Measurements from ENCODE around the gene CDK19.
"Not testable (repeated sequence)": the region's sequence is repeated elsewhere in the genome, so short reads cannot be mapped to it uniquely, and the experiment has no call there.

CDK19 gene

DNA sequence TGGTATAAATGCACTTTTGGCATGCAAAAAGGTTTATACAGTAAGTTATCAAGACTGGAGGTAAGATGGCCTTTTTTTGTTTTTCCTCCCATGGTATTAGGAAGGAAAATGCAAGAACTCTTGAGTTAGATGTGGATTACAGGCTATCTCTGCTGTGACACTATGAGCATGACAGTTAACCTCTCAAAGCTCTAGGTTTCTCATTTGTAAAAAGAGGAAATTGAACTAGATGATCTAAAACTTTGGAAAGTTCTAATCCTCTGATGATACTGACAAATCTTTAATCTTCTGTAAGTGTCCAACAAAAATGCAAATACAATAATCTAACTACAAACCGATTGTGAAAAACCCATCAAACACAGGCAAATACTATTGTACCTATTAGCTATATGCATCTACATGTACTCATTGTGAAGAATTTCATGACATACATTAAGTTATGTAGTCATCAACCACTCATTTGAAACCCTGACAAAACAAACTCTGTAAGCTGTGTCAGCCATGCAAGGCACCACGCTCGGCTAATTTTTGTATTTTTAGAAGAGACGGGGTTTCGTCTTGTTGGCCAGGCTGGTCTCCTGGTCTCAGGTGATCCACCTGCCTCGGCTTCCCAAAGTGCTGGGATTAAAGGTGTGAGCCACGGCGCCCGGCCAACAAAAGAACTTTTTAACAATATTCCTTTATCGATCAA lies 4.2 kb downstream of the CDK19 start:
- no peak overlapping the region for H2BK5ac ChIP-seq (ENCODE audit: low read length)
- no peak overlapping the region for H3K14ac ChIP-seq (ENCODE audit: low read length)
- H3K27ac ChIP-seq (replicated peaks; ENCODE audit: low read length), result no peak overlapping the region
- H2BK120ac ChIP-seq (ENCODE audit: low read depth, low read length), result no peak overlapping the region
- H3K4me2 ChIP-seq (ENCODE audit: insufficient read depth, low read length, poor library complexity, severe bottlenecking), result no peak overlapping the region
- no peak overlapping the region for H4K91ac ChIP-seq (ENCODE audit: low read depth, low read length, poor library complexity)
- no peak for DNase-seq (ENCODE audit: low spot score)
- H3K4me3 ChIP-seq (ENCODE audit: low read length in 2 of 2), result no peak overlapping the region
- H3K9ac ChIP-seq (ENCODE audit: low read depth, low read length, poor library complexity), result no peak overlapping the region
- H2AFZ ChIP-seq (ENCODE audit: low read length), result no peak overlapping the region
- H3K27me3 ChIP-seq (ENCODE audit: control insufficient read depth in 3 of 3, insufficient read depth in 3 of 3, low read depth in 1 of 3, low read length in 3 of 3), result no peaks in the 10 kb centered on the region
- H3K36me3 ChIP-seq (replicated peaks in 1 of 2; ENCODE audit: control insufficient read depth in 2 of 2, insufficient read depth in 2 of 2, low read length in 2 of 2), result peaks cover 0 to 6% of the 10 kb centered on the region in 2 donors
- peaks cover 3% of the 10 kb centered on the region in 2 donors for H3K4me1 ChIP-seq (ENCODE audit: control insufficient read depth in 2 of 2, insufficient read depth in 1 of 2, low read depth in 1 of 2, low read length in 2 of 2)
- no peak overlapping the region for H2BK15ac ChIP-seq (ENCODE audit: low read length)
- no peak overlapping the region for H2AK5ac ChIP-seq (ENCODE audit: low read depth, low read length)
- peaks cover 4% of the 10 kb centered on the region for H3K79me1 ChIP-seq (ENCODE audit: low read depth, low read length)
- H4K8ac ChIP-seq (ENCODE audit: low read depth, low read length), result no peak overlapping the region
- peaks cover 0 to 16% of the 10 kb centered on the region in 2 donors for H3K9me3 ChIP-seq (replicated peaks in 1 of 2; ENCODE audit: control insufficient read depth in 2 of 2, insufficient read depth in 1 of 2, low read depth in 1 of 2, low read length in 2 of 2)
- no peak overlapping the region for H3K4ac ChIP-seq (ENCODE audit: low read length)
- no peak overlapping the region for H3K23ac ChIP-seq (ENCODE audit: low read depth, low read length, poor library complexity)
- H2BK12ac ChIP-seq (ENCODE audit: low read length), result no peak overlapping the region
- WGBS, 2 donors (ENCODE audit: extremely low coverage in 2 of 2, insufficient read length in 2 of 2, insufficient replicate concordance in 1 of 2), result no CpG with 5 or more reads among the region's 10 CpGs
- H3K18ac ChIP-seq (ENCODE audit: low read length), result no peak overlapping the region

DNA sequence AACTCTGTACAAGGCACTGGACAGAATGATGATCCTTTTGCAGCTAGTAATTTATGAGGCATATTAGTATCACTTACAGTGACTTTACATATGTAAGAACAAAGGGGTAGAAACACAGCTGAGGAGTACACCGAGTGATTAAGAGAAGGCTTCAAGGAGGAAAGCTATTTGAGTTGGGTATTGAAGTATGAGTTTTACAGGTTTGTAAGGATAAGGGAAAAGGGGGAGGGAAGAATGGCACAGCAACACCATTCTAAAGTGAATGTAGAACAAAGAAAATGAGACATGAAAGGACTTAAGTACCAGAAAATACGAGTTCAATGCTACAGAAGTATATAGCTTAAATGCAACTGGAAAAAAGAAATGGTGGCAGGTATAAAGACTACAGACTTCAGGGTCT lies 5.5 kb downstream of the CDK19 start:
- H3K4me2 ChIP-seq (ENCODE audit: insufficient read depth, low read length, poor library complexity, severe bottlenecking), result no peak overlapping the region
- WGBS, 2 donors (ENCODE audit: extremely low coverage in 2 of 2, insufficient read length in 2 of 2, insufficient replicate concordance in 1 of 2), result no CpG with 5 or more reads among the region's 2 CpGs
- peaks cover 0 to 16% of the 10 kb centered on the region in 2 donors for H3K9me3 ChIP-seq (replicated peaks in 1 of 2; ENCODE audit: control insufficient read depth in 2 of 2, insufficient read depth in 1 of 2, low read depth in 1 of 2, low read length in 2 of 2)
- H3K14ac ChIP-seq (ENCODE audit: low read length), result no peak overlapping the region
- no peak overlapping the region for H2BK120ac ChIP-seq (ENCODE audit: low read depth, low read length)
- no peaks in the 10 kb centered on the region for H3K27me3 ChIP-seq (ENCODE audit: control insufficient read depth in 3 of 3, insufficient read depth in 3 of 3, low read depth in 1 of 3, low read length in 3 of 3)
- H3K36me3 ChIP-seq (replicated peaks in 1 of 2; ENCODE audit: control insufficient read depth in 2 of 2, insufficient read depth in 2 of 2, low read length in 2 of 2), result peaks cover 0 to 6% of the 10 kb centered on the region in 2 donors
- H3K23ac ChIP-seq (ENCODE audit: low read depth, low read length, poor library complexity), result no peak overlapping the region
- H3K27ac ChIP-seq (replicated peaks; ENCODE audit: low read length), result no peak overlapping the region
- H3K4me3 ChIP-seq (ENCODE audit: low read length in 2 of 2), result no peak overlapping the region
- DNase-seq (ENCODE audit: low spot score), result no peak
- H3K4me1 ChIP-seq (ENCODE audit: control insufficient read depth in 2 of 2, insufficient read depth in 1 of 2, low read depth in 1 of 2, low read length in 2 of 2), result peaks cover 3% of the 10 kb centered on the region in 2 donors
- H2BK15ac ChIP-seq (ENCODE audit: low read length), result no peak overlapping the region
- H2BK12ac ChIP-seq (ENCODE audit: low read length), result no peak overlapping the region
- peaks cover 4% of the 10 kb centered on the region for H3K79me1 ChIP-seq (ENCODE audit: low read depth, low read length)
- no peak overlapping the region for H2BK5ac ChIP-seq (ENCODE audit: low read length)
- H4K91ac ChIP-seq (ENCODE audit: low read depth, low read length, poor library complexity), result no peak overlapping the region
- H2AFZ ChIP-seq (ENCODE audit: low read length), result no peak overlapping the region
- no peak overlapping the region for H3K4ac ChIP-seq (ENCODE audit: low read length)
- H2AK5ac ChIP-seq (ENCODE audit: low read depth, low read length), result no peak overlapping the region
- no peak overlapping the region for H3K9ac ChIP-seq (ENCODE audit: low read depth, low read length, poor library complexity)
- H4K8ac ChIP-seq (ENCODE audit: low read depth, low read length), result no peak overlapping the region
- H3K18ac ChIP-seq (ENCODE audit: low read length), result no peak overlapping the region

DNA sequence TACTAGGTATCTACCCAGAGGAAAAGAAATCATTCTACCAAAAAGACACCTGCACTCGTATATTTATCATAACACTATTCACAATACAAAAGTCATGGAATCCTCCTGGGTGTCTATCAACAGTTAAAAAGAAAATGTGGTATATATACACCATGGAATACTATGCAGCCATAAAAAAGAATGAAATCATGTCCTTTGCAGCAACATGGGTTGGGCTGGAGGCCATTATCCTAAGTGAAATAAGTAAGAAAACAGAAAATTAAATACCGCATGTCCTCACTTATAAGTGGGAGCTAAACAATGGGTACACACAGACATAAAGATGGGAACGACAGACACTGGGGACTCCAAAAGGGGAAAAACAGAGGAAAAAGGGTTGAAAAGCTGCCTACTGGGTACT lies 13.1 kb downstream of the CDK19 start:
- not testable (repeated sequence) for H2BK5ac ChIP-seq (ENCODE audit: low read length); DNase-seq (ENCODE audit: low spot score); H2BK120ac ChIP-seq (ENCODE audit: low read depth, low read length); H3K14ac ChIP-seq (ENCODE audit: low read length); H3K18ac ChIP-seq (ENCODE audit: low read length); H2BK12ac ChIP-seq (ENCODE audit: low read length); H4K91ac ChIP-seq (ENCODE audit: low read depth, low read length, poor library complexity); H3K4me1 ChIP-seq (ENCODE audit: control insufficient read depth in 2 of 2, insufficient read depth in 1 of 2, low read depth in 1 of 2, low read length in 2 of 2); H3K4me2 ChIP-seq (ENCODE audit: insufficient read depth, low read length, poor library complexity, severe bottlenecking); H3K23ac ChIP-seq (ENCODE audit: low read depth, low read length, poor library complexity); H3K4ac ChIP-seq (ENCODE audit: low read length); H3K27ac ChIP-seq (replicated peaks; ENCODE audit: low read length); H2AK5ac ChIP-seq (ENCODE audit: low read depth, low read length); H2AFZ ChIP-seq (ENCODE audit: low read length); H3K36me3 ChIP-seq (replicated peaks in 1 of 2; ENCODE audit: control insufficient read depth in 2 of 2, insufficient read depth in 2 of 2, low read length in 2 of 2); H4K8ac ChIP-seq (ENCODE audit: low read depth, low read length); H3K4me3 ChIP-seq (ENCODE audit: low read length in 2 of 2); H3K9ac ChIP-seq (ENCODE audit: low read depth, low read length, poor library complexity); H3K27me3 ChIP-seq (ENCODE audit: control insufficient read depth in 3 of 3, insufficient read depth in 3 of 3, low read depth in 1 of 3, low read length in 3 of 3); H2BK15ac ChIP-seq (ENCODE audit: low read length); H3K79me1 ChIP-seq (ENCODE audit: low read depth, low read length)
- WGBS, 2 donors (ENCODE audit: extremely low coverage in 2 of 2, insufficient read length in 2 of 2, insufficient replicate concordance in 1 of 2), result no CpG with 5 or more reads among the region's 3 CpGs
- peaks cover 0 to 27% of the 10 kb centered on the region in 2 donors for H3K9me3 ChIP-seq (replicated peaks in 1 of 2; ENCODE audit: control insufficient read depth in 2 of 2, insufficient read depth in 1 of 2, low read depth in 1 of 2, low read length in 2 of 2)

DNA sequence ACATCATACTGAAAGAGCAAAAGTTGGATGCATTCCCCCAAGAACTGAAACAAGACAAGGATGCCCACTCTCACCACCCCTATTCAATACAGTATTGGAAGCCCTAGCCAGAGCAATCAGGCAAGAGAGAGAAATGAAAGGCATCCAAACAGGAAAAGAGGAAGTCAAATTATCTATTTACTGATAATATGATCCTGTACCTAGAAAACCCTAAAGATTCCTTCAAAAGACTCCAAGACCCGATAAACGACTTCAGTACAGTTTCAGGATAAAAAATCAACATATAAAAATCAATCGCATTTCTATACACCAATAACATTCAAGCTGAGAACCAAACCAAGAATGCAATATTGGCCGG lies 14.5 kb downstream of the CDK19 start:
- no peak overlapping the region for H2AFZ ChIP-seq (ENCODE audit: low read length)
- no peak overlapping the region for H3K27ac ChIP-seq (replicated peaks; ENCODE audit: low read length)
- H3K4me3 ChIP-seq (ENCODE audit: low read length in 2 of 2), result no peak overlapping the region
- H3K4me2 ChIP-seq (ENCODE audit: insufficient read depth, low read length, poor library complexity, severe bottlenecking), result no peak overlapping the region
- H2BK120ac ChIP-seq (ENCODE audit: low read depth, low read length), result no peak overlapping the region
- no peaks in the 10 kb centered on the region for H3K27me3 ChIP-seq (ENCODE audit: control insufficient read depth in 3 of 3, insufficient read depth in 3 of 3, low read depth in 1 of 3, low read length in 3 of 3)
- H3K23ac ChIP-seq (ENCODE audit: low read depth, low read length, poor library complexity), result no peak overlapping the region
- DNase-seq (ENCODE audit: low spot score), result no peak
- no peak overlapping the region for H3K4ac ChIP-seq (ENCODE audit: low read length)
- H3K79me1 ChIP-seq (ENCODE audit: low read depth, low read length), result peaks cover 4% of the 10 kb centered on the region
- no peaks in the 10 kb centered on the region for H3K4me1 ChIP-seq (ENCODE audit: control insufficient read depth in 2 of 2, insufficient read depth in 1 of 2, low read depth in 1 of 2, low read length in 2 of 2)
- no peak overlapping the region for H2BK15ac ChIP-seq (ENCODE audit: low read length)
- no peak overlapping the region for H3K9ac ChIP-seq (ENCODE audit: low read depth, low read length, poor library complexity)
- WGBS, 2 donors (ENCODE audit: extremely low coverage in 2 of 2, insufficient read length in 2 of 2, insufficient replicate concordance in 1 of 2), result no CpG with 5 or more reads among the region's 4 CpGs
- peaks cover 0 to 2% of the 10 kb centered on the region in 2 donors for H3K36me3 ChIP-seq (replicated peaks in 1 of 2; ENCODE audit: control insufficient read depth in 2 of 2, insufficient read depth in 2 of 2, low read length in 2 of 2)
- H3K9me3 ChIP-seq (replicated peaks in 1 of 2; ENCODE audit: control insufficient read depth in 2 of 2, insufficient read depth in 1 of 2, low read depth in 1 of 2, low read length in 2 of 2), result peaks cover 0 to 27% of the 10 kb centered on the region in 2 donors
- no peak overlapping the region for H2BK5ac ChIP-seq (ENCODE audit: low read length)
- no peak overlapping the region for H4K8ac ChIP-seq (ENCODE audit: low read depth, low read length)
- H3K14ac ChIP-seq (ENCODE audit: low read length), result no peak overlapping the region
- no peak overlapping the region for H4K91ac ChIP-seq (ENCODE audit: low read depth, low read length, poor library complexity)
- no peak overlapping the region for H3K18ac ChIP-seq (ENCODE audit: low read length)
- no peak overlapping the region for H2BK12ac ChIP-seq (ENCODE audit: low read length)
- H2AK5ac ChIP-seq (ENCODE audit: low read depth, low read length), result no peak overlapping the region

All from neuronal stem cell (in vitro differentiated cells).